ENCODE results near the gene EIF3D.

Gene EIF3D

GRCh38 chr22:36466258-36466657 is 62.7 kb downstream of the EIF3D start:
- H3K4me1 ChIP-seq (ENCODE audit: insufficient read depth, low read length, poor library complexity, severe bottlenecking): peaks cover 44% of the 10 kb centered on the region
- H3K9ac ChIP-seq (ENCODE audit: low read depth, low read length, poor library complexity, severe bottlenecking): peak overlapping the region; percentile 69
- no peaks in the 10 kb centered on the region; the same call in 1 of the 2 replicates for H3K36me3 ChIP-seq (ENCODE audit: insufficient read depth, low read length)
- no peak for TF ChIP-seq CTCF (conservative IDR thresholded peaks at IDR 0.05; ENCODE audit: low read length)
- TF ChIP-seq EZH2phosphoT487 (IDR thresholded peaks at IDR 0.05; ENCODE audit: borderline replicate concordance): no peak
- no peak overlapping the region for H3K4me3 ChIP-seq (ENCODE audit: low read length, poor library complexity, severe bottlenecking)
- H3K79me2 ChIP-seq (ENCODE audit: insufficient read depth, low read length): peaks cover 6% of the 10 kb centered on the region
- H3F3A ChIP-seq (ENCODE audit: low read depth): no peaks in the 10 kb centered on the region
- H3K9me3 ChIP-seq (ENCODE audit: insufficient read depth, low read depth, low read length): no peaks in the 10 kb centered on the region
- no peak overlapping the region for H2AFZ ChIP-seq (ENCODE audit: low read length)
- H3K27me3 ChIP-seq (ENCODE audit: insufficient read depth, low read length, poor library complexity, severe bottlenecking): no peaks in the 10 kb centered on the region
- H4K20me1 ChIP-seq (ENCODE audit: insufficient read depth, low read length, poor library complexity, severe bottlenecking): no peaks in the 10 kb centered on the region
- H3K4me2 ChIP-seq (ENCODE audit: low read depth, low read length, poor library complexity, severe bottlenecking): no peak overlapping the region
- H3K9me2 ChIP-seq (replicated peaks; ENCODE audit: low read depth, low read length): no peaks in the 10 kb centered on the region

- no peaks in the 10 kb centered on the region for H3K9me2 ChIP-seq (replicated peaks; ENCODE audit: low read depth, low read length)
- H2AFZ ChIP-seq (ENCODE audit: low read length): no peak overlapping the region
- no peaks in the 10 kb centered on the region for H3K27me3 ChIP-seq (ENCODE audit: insufficient read depth, low read length, poor library complexity, severe bottlenecking)
- no peaks in the 10 kb centered on the region for H3K9me3 ChIP-seq (ENCODE audit: insufficient read depth, low read depth, low read length)
- H3K4me2 ChIP-seq (ENCODE audit: low read depth, low read length, poor library complexity, severe bottlenecking): no peak overlapping the region
- H3K4me3 ChIP-seq (ENCODE audit: low read length, poor library complexity, severe bottlenecking): no peak overlapping the region
- H4K20me1 ChIP-seq (ENCODE audit: insufficient read depth, low read length, poor library complexity, severe bottlenecking): no peaks in the 10 kb centered on the region
- H3K79me2 ChIP-seq (ENCODE audit: insufficient read depth, low read length): peaks cover 6% of the 10 kb centered on the region
- TF ChIP-seq EZH2phosphoT487 (IDR thresholded peaks at IDR 0.05; ENCODE audit: borderline replicate concordance): no peak
- TF ChIP-seq CTCF (conservative IDR thresholded peaks at IDR 0.05; ENCODE audit: low read length): no peak
- H3F3A ChIP-seq (ENCODE audit: low read depth): no peaks in the 10 kb centered on the region
- H3K36me3 ChIP-seq (ENCODE audit: insufficient read depth, low read length): no peaks in the 10 kb centered on the region
- H3K4me1 ChIP-seq (ENCODE audit: insufficient read depth, low read length, poor library complexity, severe bottlenecking): peaks cover 44% of the 10 kb centered on the region
- no peak overlapping the region for H3K9ac ChIP-seq (ENCODE audit: low read depth, low read length, poor library complexity, severe bottlenecking)
Measured at GRCh38 chr22:36465232-36466021, 63.5 kb downstream of the EIF3D start.

GRCh38 chr22:36464715-36465231 is 64.2 kb downstream of the EIF3D start:
- Histone ChIP-seq H3K36me3 (ENCODE audit: insufficient read depth, low read length) (no peaks in the 10 kb centered on the region), H3K4me3 (ENCODE audit: low read length, poor library complexity, severe bottlenecking) (no peak overlapping the region), H3K9ac (ENCODE audit: low read depth, low read length, poor library complexity, severe bottlenecking) (no peak overlapping the region), H3K27me3 (ENCODE audit: insufficient read depth, low read length, poor library complexity, severe bottlenecking) (no peaks in the 10 kb centered on the region), H3K4me1 (ENCODE audit: insufficient read depth, low read length, poor library complexity, severe bottlenecking) (peaks cover 40% of the 10 kb centered on the region), H4K20me1 (ENCODE audit: insufficient read depth, low read length, poor library complexity, severe bottlenecking) (no peaks in the 10 kb centered on the region), H3K4me2 (ENCODE audit: low read depth, low read length, poor library complexity, severe bottlenecking) (no peak overlapping the region), H3K9me3 (ENCODE audit: insufficient read depth, low read depth, low read length) (no peaks in the 10 kb centered on the region), H3K9me2 (replicated peaks; ENCODE audit: low read depth, low read length) (no peaks in the 10 kb centered on the region), H3K79me2 (ENCODE audit: insufficient read depth, low read length) (peaks cover 6% of the 10 kb centered on the region), H2AFZ (ENCODE audit: low read length) (no peak overlapping the region), H3F3A (ENCODE audit: low read depth) (no peaks in the 10 kb centered on the region)
- no peak for TF ChIP-seq CTCF (conservative IDR thresholded peaks at IDR 0.05; ENCODE audit: low read length)
- no peak for TF ChIP-seq EZH2phosphoT487 (IDR thresholded peaks at IDR 0.05; ENCODE audit: borderline replicate concordance)

Data from Loucy (cell line).